ENCODE results near the gene SHROOM3. TPM values are rescaled to one million over a fixed set of nuclear protein-coding genes. Genes with fewer than 3 reads are reported as not detected.

The SHROOM3 gene
- total and polyA plus RNA-seq, 2 of the 13 experiments (the other 11 are each of a cell fraction or from before 2014, with no cell fraction given) = 0.01 TPM; not detected in 1

GRCh38 chr4:76589872-76590797 is 155.1 kb downstream of the SHROOM3 start:
- ATAC-seq (peak; percentile 97), DNase-seq (ENCODE audit: low spot score) (peak; percentile 52), FAIRE-seq (peak; percentile 21)
- H3K9me3 ChIP-seq (ENCODE audit: low read length) = no peaks in the 10 kb centered on the region
- ChIA-PET CTCF (ENCODE audit: low intra/inter-chr PET ratio, low total read pairs) (no interaction called here), POLR2A (interaction anchor here (1.2 kb wide), 1 partner anchor 20 kb away, joined by 4 read pairs; no protein-coding TSS in a partner anchor)
- in situ Hi-C loops (cut with HindIII; ENCODE audit: extremely low pct_ligation_motif_present, low pct_unique_long_range_greater_than_20kb) = no loop called here
- no TSS peak for BruUV-seq (replicated peaks)
- peaks cover 13% of the 10 kb centered on the region for H3K4me1 ChIP-seq (ENCODE audit: insufficient read depth, low read length)
- H3K27ac ChIP-seq (ENCODE audit: extremely low read length, insufficient read depth, low read length) = no peak overlapping the region
- H2AFZ ChIP-seq (ENCODE audit: low read length) = no peak overlapping the region
- H3K9ac ChIP-seq (ENCODE audit: insufficient read depth, low read depth, low read length) = no peak overlapping the region
- 17% methylated on average over 10 of the region's 10 CpGs for WGBS (ENCODE audit: low lambda C conversion rate)
- intact Hi-C loops (cut with micrococcal nuclease; ENCODE audit: unreplicated experiment) = loop anchor here (2.0 kb wide), 1 partner anchor 19 kb away; no protein-coding TSS in a partner anchor
- no peaks in the 10 kb centered on the region for H3K79me2 ChIP-seq (ENCODE audit: insufficient read depth, low read length)
- H3K36me3 ChIP-seq (replicated peaks in 1 of 2; ENCODE audit: control insufficient read depth in 1 of 2, insufficient read depth in 2 of 2, low read length in 2 of 2) = no peaks in the 10 kb centered on the region
- H3K4me2 ChIP-seq (ENCODE audit: low read depth, low read length) = no peak overlapping the region
- H4K20me1 ChIP-seq (ENCODE audit: insufficient read depth, low read length) = no peaks in the 10 kb centered on the region
- H3K27me3 ChIP-seq (ENCODE audit: control insufficient read depth in 1 of 2, insufficient read depth in 2 of 2, low read length in 2 of 2) = peaks cover 3 to 28% of the 10 kb centered on the region in 2 experiments
- TF ChIP-seq SOX13 (IDR thresholded peaks at IDR 0.05) (no peak), SOX13 (CRISPR knock-in tag; conservative IDR thresholded peaks at IDR 0.05 in 1 of 2, IDR thresholded peaks at IDR 0.05 in 1 of 2) (0 out of 4 replicates have a peak, but pooled peaks of 1 of the 2 experiments have one; percentile 11), BCL6 (CRISPR knock-in tag; IDR thresholded peaks at IDR 0.05) (peak; percentile 97), ARID5B (CRISPR knock-in tag; IDR thresholded peaks at IDR 0.05) (peak; percentile 18; the same call in 1 of the 2 replicates), TEAD3 (CRISPR knock-in tag; optimal IDR thresholded peaks at IDR 0.05; ENCODE audit: borderline replicate concordance) (peak; percentile 98), TBL1XR1 (IDR thresholded peaks at IDR 0.05; ENCODE audit: borderline replicate concordance, low read length, partially characterized antibody) (peak; percentile 35), GRHL1 (CRISPR knock-in tag; conservative IDR thresholded peaks at IDR 0.05) (no peak), MEIS2 (CRISPR knock-in tag; IDR thresholded peaks at IDR 0.05) (no peak), RARA (CRISPR knock-in tag; IDR thresholded peaks at IDR 0.05) (peak; percentile 63), ZFX (CRISPR knock-in tag; IDR thresholded peaks at IDR 0.05; ENCODE audit: low read depth) (0 out of 2 replicates have a peak, but pooled peaks have one; percentile 33)
- TF ChIP-seq, protein P1, sequence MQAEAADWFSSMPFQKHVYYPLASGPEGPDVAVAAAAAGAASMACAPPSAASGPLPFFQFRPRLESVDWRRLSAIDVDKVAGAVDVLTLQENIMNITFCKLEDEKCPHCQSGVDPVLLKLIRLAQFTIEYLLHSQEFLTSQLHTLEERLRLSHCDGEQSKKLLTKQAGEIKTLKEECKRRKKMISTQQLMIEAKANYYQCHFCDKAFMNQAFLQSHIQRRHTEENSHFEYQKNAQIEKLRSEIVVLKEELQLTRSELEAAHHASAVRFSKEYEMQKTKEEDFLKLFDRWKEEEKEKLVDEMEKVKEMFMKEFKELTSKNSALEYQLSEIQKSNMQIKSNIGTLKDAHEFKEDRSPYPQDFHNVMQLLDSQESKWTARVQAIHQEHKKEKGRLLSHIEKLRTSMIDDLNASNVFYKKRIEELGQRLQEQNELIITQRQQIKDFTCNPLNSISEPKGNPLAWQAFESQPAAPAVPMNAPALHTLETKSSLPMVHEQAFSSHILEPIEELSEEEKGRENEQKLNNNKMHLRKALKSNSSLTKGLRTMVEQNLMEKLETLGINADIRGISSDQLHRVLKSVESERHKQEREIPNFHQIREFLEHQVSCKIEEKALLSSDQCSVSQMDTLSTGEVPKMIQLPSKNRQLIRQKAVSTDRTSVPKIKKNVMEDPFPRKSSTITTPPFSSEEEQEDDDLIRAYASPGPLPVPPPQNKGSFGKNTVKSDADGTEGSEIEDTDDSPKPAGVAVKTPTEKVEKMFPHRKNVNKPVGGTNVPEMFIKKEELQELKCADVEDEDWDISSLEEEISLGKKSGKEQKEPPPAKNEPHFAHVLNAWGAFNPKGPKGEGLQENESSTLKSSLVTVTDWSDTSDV (CRISPR knock-in tag; IDR thresholded peaks at IDR 0.05) = no peak
- H3K4me3 ChIP-seq (replicated peaks in 1 of 3; ENCODE audit: insufficient read depth in 1 of 3, low read depth in 2 of 3, low read length in 3 of 3) = no peak overlapping the region

All from HepG2 (cell line).